Measurements from ENCODE around the gene ZBTB22. TPM values are rescaled to one million over a fixed set of nuclear protein-coding genes. Genes with fewer than 3 reads are reported as not detected.
"Not testable (repeated sequence)": the region's sequence is repeated elsewhere in the genome, so short reads cannot be mapped to it uniquely, and the experiment has no call there.

The ZBTB22 gene
- total and polyA plus RNA-seq, 10 donors: 10.8 to 27.2 (median 19.1) TPM

DNA sequence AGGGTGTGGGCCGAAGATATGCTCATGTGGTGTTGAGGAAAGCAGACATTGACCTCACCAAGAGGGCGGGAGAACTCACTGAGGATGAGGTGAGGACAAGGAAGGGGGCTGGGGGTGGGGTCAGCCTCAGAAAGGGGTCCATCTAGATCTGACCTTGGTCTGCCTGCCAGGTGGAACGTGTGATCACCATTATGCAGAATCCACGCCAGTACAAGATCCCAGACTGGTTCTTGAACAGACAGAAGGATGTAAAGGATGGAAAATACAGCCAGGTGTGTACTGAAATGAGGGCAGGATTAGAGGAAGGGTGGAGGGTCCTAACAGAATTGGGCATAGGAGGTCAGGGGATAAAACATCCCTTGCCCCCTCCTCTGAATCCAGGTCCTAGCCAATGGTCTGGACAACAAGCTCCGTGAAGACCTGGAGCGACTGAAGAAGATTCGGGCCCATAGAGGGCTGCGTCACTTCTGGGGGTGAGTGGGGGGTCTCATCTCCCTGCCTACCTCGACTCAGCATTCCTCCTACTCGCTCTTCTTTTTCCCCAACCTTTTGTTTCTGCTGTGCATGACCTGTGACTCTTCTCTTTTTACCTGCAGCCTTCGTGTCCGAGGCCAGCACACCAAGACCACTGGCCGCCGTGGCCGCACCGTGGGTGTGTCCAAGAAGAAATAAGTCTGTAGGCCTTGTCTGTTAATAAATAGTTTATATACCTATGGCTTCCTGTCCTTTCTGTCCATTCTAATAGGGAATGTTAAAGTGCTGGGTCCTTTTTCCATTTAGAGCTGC, 41.6 kb downstream of the ZBTB22 start:
- Histone ChIP-seq H3K4me1 (peaks cover 66 to 92% (median 86%) of the 10 kb centered on the region in 6 donors), H3K36me3 (peaks cover 0 to 71% (median 50%) of the 10 kb centered on the region in 6 donors), H3K4me3 (peak overlapping the region in 7 of 8 donors; percentile 74 to 87 (median 80)), H3K27ac (peak overlapping the region; percentile 94 to 99 (median 97))
- TF ChIP-seq POLR2AphosphoS5 (IDR thresholded peaks at IDR 0.05): peak in 2 of 3 donors; percentile 6 to 30
- DNase-seq; intact Hi-C loops (cut with DNase I; ENCODE audit: low total_unique reads); H3K9me3 ChIP-seq; H3K27me3 ChIP-seq (replicated peaks in 1 of 7): not testable (repeated sequence)
- WGBS, 5 donors: 65 to 81% (median 73%) methylated on average over 16 of the region's 16 CpGs

DNA sequence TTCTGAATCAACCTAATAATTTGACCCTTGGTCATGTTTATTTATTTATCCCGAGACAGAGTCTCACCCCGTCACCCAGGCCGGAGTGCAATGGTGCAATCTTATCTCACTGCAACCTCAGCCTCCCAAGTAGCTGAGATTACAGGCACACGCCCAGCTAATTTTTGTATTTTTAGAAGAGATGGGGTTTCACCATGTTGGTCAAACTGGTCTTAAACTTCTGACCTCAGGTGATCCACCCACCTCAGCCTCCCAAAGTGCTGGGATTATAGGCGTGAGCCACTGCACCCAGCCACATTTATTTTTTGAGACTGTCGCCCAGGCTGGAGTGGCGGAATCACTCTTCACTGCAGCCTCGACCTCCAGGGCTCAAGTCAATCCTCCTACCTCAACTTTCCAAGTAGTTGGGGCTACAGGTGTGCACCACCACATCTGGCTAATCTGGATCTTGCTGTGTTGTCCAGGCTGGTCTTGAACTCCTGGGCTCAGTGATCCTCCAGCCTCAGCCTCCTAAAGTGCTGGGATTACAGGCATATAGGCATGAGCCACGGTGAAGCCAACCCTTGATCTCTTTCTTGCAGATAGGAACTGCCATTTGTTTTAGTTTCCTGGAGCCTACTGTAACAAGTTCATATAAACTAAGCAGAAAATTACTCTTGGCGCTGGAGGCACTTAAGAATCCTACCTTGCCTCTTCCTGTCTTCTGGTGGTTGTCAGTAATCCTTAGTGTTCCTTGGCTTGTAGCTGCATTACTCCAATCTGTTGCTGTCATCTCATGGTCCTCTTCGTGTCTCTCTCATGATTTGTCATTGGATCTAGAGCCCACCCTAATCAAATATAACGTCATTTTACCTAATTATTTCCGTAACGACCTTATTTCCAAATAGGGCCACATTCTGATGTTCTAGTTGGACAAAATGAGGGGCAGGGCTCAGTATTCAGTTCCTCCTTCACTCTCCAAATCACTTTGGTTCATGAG, 43.3 kb downstream of the ZBTB22 start:
- Histone ChIP-seq H3K4me1 (peaks cover 66 to 91% (median 86%) of the 10 kb centered on the region in 6 donors), H3K9me3 (no peaks in the 10 kb centered on the region), H3K4me3 (peak overlapping the region in 2 of 8 donors; percentile 82 to 94), H3K27me3 (replicated peaks in 1 of 7) (no peaks in the 10 kb centered on the region), H3K27ac (peak overlapping the region in 4 of 8 donors; percentile 20 to 99 (median 96)), H3K36me3 (peaks cover 0 to 58% (median 38%) of the 10 kb centered on the region in 6 donors)
- DNase-seq: no peak
- TF ChIP-seq, protein P1, sequence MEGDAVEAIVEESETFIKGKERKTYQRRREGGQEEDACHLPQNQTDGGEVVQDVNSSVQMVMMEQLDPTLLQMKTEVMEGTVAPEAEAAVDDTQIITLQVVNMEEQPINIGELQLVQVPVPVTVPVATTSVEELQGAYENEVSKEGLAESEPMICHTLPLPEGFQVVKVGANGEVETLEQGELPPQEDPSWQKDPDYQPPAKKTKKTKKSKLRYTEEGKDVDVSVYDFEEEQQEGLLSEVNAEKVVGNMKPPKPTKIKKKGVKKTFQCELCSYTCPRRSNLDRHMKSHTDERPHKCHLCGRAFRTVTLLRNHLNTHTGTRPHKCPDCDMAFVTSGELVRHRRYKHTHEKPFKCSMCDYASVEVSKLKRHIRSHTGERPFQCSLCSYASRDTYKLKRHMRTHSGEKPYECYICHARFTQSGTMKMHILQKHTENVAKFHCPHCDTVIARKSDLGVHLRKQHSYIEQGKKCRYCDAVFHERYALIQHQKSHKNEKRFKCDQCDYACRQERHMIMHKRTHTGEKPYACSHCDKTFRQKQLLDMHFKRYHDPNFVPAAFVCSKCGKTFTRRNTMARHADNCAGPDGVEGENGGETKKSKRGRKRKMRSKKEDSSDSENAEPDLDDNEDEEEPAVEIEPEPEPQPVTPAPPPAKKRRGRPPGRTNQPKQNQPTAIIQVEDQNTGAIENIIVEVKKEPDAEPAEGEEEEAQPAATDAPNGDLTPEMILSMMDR (IDR thresholded peaks at IDR 0.05 in 8 of 11, conservative IDR thresholded peaks at IDR 0.05 in 3 of 11): no peak
- TF ChIP-seq POLR2AphosphoS5 (IDR thresholded peaks at IDR 0.05) (no peak), POLR2A (IDR thresholded peaks at IDR 0.05) (no peak)
- intact Hi-C loops (cut with DNase I; ENCODE audit: low total_unique reads): no loop called here
- 54 to 68% (median 56%) methylated on average over 14 of the region's 14 CpGs for WGBS, 5 donors

DNA sequence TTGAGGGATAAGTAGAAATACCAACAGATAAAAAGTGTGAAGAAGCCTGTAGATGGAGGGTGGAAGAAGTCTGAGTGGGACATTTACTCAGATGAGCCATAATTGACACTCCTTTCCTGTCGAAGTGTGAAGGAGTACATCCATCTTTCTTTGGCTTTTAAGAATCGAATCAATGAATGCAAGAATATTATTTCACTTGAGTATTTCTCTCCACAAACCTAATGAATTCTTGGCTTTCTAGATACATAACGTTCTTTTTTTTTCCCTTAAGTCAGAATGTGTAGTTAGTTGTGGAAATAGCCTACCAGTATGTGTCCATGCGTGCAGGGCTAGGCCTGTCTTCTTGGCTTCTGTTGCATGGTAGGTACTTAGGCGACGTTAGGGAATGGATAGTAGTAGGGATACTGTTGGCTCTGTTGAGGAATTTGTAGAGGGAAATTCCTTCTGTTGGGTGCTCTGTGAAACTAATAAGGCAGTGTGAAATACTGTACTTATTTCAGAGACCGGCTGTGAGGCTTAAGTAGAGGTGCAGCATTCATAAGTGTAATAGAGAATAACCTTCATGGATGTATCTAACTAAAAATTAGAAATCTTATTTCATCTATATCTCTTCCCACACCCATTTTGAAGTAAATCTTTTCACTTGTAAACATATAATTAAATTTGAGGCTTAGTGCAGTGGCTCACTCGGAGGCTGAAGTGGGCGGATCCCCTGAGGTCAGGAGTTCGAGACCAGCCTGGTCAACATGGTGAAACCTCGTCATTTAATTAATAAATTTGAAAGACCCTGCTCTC, 44.2 kb downstream of the ZBTB22 start:
- DNase-seq: no peak
- Histone ChIP-seq H3K36me3 (peaks cover 3 to 58% (median 40%) of the 10 kb centered on the region in 6 donors), H3K4me1 (peaks cover 57 to 90% (median 79%) of the 10 kb centered on the region in 6 donors), H3K9me3 (no peaks in the 10 kb centered on the region), H3K27me3 (replicated peaks in 1 of 7) (no peaks in the 10 kb centered on the region), H3K4me3 (peak overlapping the region; percentile 63 to 94 (median 80)), H3K27ac (peak overlapping the region in 6 of 8 donors; percentile 91 to 99 (median 96))
- TF ChIP-seq, protein P1 (IDR thresholded peaks at IDR 0.05 in 8 of 11, conservative IDR thresholded peaks at IDR 0.05 in 3 of 11): no peak
- TF ChIP-seq POLR2AphosphoS5 (IDR thresholded peaks at IDR 0.05) (no peak), POLR2A (IDR thresholded peaks at IDR 0.05) (no peak)
- WGBS, 5 donors: 45 to 67% (median 53%) methylated on average over 11 of the region's 11 CpGs
- intact Hi-C loops (cut with DNase I; ENCODE audit: low total_unique reads): no loop called here
